K562 (cell line): ENCODE data around the gene IGDCC3. TPM values are rescaled to one million over a fixed set of nuclear protein-coding genes. Genes with fewer than 3 reads are reported as not detected.

ENCODE experiments used
- ATF3 ChIP-seq, 2 experiments: fragments of 450-650 bp in 1 of 2; sonication (generic) in 1 of 2; formaldehyde crosslinking in 1 of 2; IDR thresholded peaks in 1 of 2; conservative IDR thresholded peaks in 1 of 2; 2 replicates each; pipeline versions ENCODE4 v1.6.1 to v1.8.1; 2016 to 2023; ENCODE audit warnings: mild to moderate bottlenecking in 2 of 2, moderate library complexity in 2 of 2, inconsistent platforms in 1 of 2, missing genetic modification reagents in 1 of 2
- CBX5 ChIP-seq: IDR thresholded peaks from 2 replicates; pipeline ENCODE4 v1.6.1; 2014; ENCODE audit warnings: low read depth, borderline replicate concordance
- CHAMP1 ChIP-seq: fragments of 450-650 bp; IDR thresholded peaks from 2 replicates; pipeline ENCODE4 v1.6.1; 2016; ENCODE audit warnings: mild to moderate bottlenecking
- DMBX1 ChIP-seq: fragments of 250-450 bp; sonication (Bioruptor Pico); IDR thresholded peaks from 2 replicates; pipeline ENCODE4 v1.8.0; 2022; ENCODE audit warnings: inconsistent platforms, mild to moderate bottlenecking, moderate library complexity, borderline replicate concordance
- FOXJ2 ChIP-seq: fragments of 200-800 bp; sonication (Bioruptor generic); IDR thresholded peaks from 2 replicates; pipeline ENCODE4 v1.6.1; 2016; ENCODE audit warnings: missing genetic modification characterization, missing compliant biosample characterization
- FOXK2 ChIP-seq, 2 experiments: fragments of 450-650 bp; IDR thresholded peaks in 1 of 2; conservative IDR thresholded peaks in 1 of 2; 2 replicates each; pipeline ENCODE4 v1.6.1; 2016; ENCODE audit warnings: low read depth in 2 of 2, mild to moderate bottlenecking in 1 of 2
- FOXP4 ChIP-seq: sonication (generic); formaldehyde crosslinking; IDR thresholded peaks from 2 replicates; pipeline ENCODE4 v1.8.0; 2022; ENCODE audit warnings: mild to moderate bottlenecking, missing genetic modification reagents, borderline replicate concordance
- HNRNPLL ChIP-seq: fragments of 200-400 bp; formaldehyde crosslinking; IDR thresholded peaks from 2 replicates; pipeline ENCODE4 v1.6.1; 2017; ENCODE audit warnings: low read length, low read depth, mild to moderate bottlenecking; ENCODE audit not compliant: poor library complexity, severe bottlenecking
- HSF4 ChIP-seq: fragments of 250-450 bp; sonication (Bioruptor Pico); IDR thresholded peaks from 2 replicates; pipeline ENCODE4 v2.1.2; 2022; ENCODE audit warnings: mild to moderate bottlenecking, moderate library complexity, borderline replicate concordance
- KAT7 ChIP-seq: sonication (generic); formaldehyde crosslinking; IDR thresholded peaks from 2 replicates; pipeline ENCODE4 v1.8.0; 2022; ENCODE audit warnings: missing genetic modification reagents, mild to moderate bottlenecking, borderline replicate concordance
- MTF1 ChIP-seq: fragments of 250-450 bp; sonication (Bioruptor Pico); IDR thresholded peaks from 2 replicates; pipeline ENCODE4 v1.9.0; 2021; ENCODE audit warnings: moderate library complexity, mild to moderate bottlenecking, inconsistent platforms, borderline replicate concordance
- PRMT5 ChIP-seq: sonication (generic); formaldehyde crosslinking; IDR thresholded peaks from 2 replicates; pipeline ENCODE4 v1.5.0; 2020; ENCODE audit warnings: missing genetic modification reagents
- polyA plus RNA-seq, 8 experiments: library from polyadenylated mRNA; depleted of rRNA in 4 of 8; stranded (reverse) in 5 of 8; unstranded in 3 of 8; fragments of >200 nt; fragmentation: Nextera tagmentation in 2 of 8; fragmentation: Illumina TruSeq in 1 of 8; extraction: Ambion mirVana in 2 of 8; extraction: Trizol in 1 of 8; gene quantifications; 2 replicates each; pipeline versions ENCODE4 v1.2.1 to v1.2.3, GENCODE V29; 2011 to 2014; ENCODE audit warnings: inconsistent platforms in 1 of 8, missing spikeins in 1 of 8
- total RNA-seq, 7 experiments: library from RNA; depleted of rRNA in 6 of 7; stranded (reverse); fragments of >200 nt in 6 of 7; fragmentation: Illumina TruSeq in 2 of 7; extraction: Trizol in 2 of 7; gene quantifications; 2 replicates each; pipeline versions ENCODE4 v1.2.1 to v1.2.3, GENCODE V29; 2011 to 2021; ENCODE audit warnings: low replicate concordance in 1 of 7
- TF ChIP-seq, protein P1 (sequence below), 2 experiments: fragments of 250-450 bp in 1 of 2; fragments of 450-650 bp in 1 of 2; sonication (Bioruptor Pico) in 1 of 2; IDR thresholded peaks; 2 replicates each; pipeline versions ENCODE4 v1.6.1 to v1.8.0; 2016 to 2021; ENCODE audit warnings: mild to moderate bottlenecking in 2 of 2, moderate library complexity in 2 of 2, missing compliant biosample characterization in 1 of 2, missing genetic modification characterization in 1 of 2
- TF ChIP-seq, protein P2 (sequence below): fragments of 450-650 bp; IDR thresholded peaks from 2 replicates; pipeline ENCODE4 v1.6.1; 2018; ENCODE audit warnings: mild to moderate bottlenecking, low read depth; ENCODE audit not compliant: partially characterized antibody

Gene IGDCC3
- total and polyA plus RNA-seq, 9 of the 15 experiments (the other 6 are each of a cell fraction or from before 2014, with no cell fraction given) = not detected

- TF ChIP-seq, protein P1, sequence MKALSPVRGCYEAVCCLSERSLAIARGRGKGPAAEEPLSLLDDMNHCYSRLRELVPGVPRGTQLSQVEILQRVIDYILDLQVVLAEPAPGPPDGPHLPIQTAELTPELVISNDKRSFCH (CRISPR knock-in tag; IDR thresholded peaks at IDR 0.05) = no peak
- TF ChIP-seq, protein P1 (tag; IDR thresholded peaks at IDR 0.05) = peak; percentile 81; the same call in 1 of the 2 replicates
- TF ChIP-seq PRMT5 (CRISPR knock-in tag) = no peak
- TF ChIP-seq ATF3 (IDR thresholded peaks at IDR 0.05) = 0 out of 2 replicates have a peak, but pooled peaks have one; percentile 14
- TF ChIP-seq ATF3 (CRISPR knock-in tag; conservative IDR thresholded peaks at IDR 0.05) = peak; percentile 98
- TF ChIP-seq, protein P2, sequence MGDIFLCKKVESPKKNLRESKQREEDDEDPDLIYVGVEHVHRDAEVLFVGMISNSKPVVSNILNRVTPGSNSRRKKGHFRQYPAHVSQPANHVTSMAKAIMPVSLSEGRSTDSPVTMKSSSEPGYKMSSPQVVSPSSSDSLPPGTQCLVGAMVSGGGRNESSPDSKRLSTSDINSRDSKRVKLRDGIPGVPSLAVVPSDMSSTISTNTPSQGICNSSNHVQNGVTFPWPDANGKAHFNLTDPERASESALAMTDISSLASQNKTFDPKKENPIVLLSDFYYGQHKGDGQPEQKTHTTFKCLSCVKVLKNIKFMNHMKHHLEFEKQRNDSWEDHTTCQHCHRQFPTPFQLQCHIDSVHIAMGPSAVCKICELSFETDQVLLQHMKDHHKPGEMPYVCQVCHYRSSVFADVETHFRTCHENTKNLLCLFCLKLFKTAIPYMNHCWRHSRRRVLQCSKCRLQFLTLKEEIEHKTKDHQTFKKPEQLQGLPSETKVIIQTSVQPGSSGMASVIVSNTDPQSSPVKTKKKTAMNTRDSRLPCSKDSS = no peak
- TF ChIP-seq DMBX1 (CRISPR knock-in tag) = 0 out of 2 replicates have a peak, but pooled peaks have one; percentile 70
- 0 out of 2 replicates have a peak, but pooled peaks have one; percentile 26 for TF ChIP-seq MTF1 (CRISPR knock-in tag)
- no peak for TF ChIP-seq FOXP4
- TF ChIP-seq FOXJ2 (tag) = peak; percentile 82; the same call in 1 of the 2 replicates
- TF ChIP-seq FOXK2 (conservative IDR thresholded peaks at IDR 0.05 in 1 of 2, IDR thresholded peaks at IDR 0.05 in 1 of 2; ENCODE audit: low read depth in 2 of 2) = peak; percentile 45 to 79; a peak in 3 of 4 replicates
- TF ChIP-seq HSF4 (CRISPR knock-in tag) = no peak
- TF ChIP-seq HNRNPLL = no peak
- no peak for TF ChIP-seq CBX5
- TF ChIP-seq CHAMP1 = no peak
- peak; percentile 96; the same call in 1 of the 2 replicates for TF ChIP-seq KAT7 (CRISPR knock-in tag)
These were observed 73.2 kb downstream of the IGDCC3 start, which contains the start of gene RNU5B-1 (continued) for GRCh38 chr15:65304381-65305149.
